Measurements from ENCODE around the gene PITPNM1. TPM values are rescaled to one million over a fixed set of nuclear protein-coding genes. Genes with fewer than 3 reads are reported as not detected.

The PITPNM1 gene
- total and polyA plus RNA-seq, 2 of the 13 experiments (the other 11 are each of a cell fraction or from before 2014, with no cell fraction given) = 8.2 to 8.5 TPM

DNA sequence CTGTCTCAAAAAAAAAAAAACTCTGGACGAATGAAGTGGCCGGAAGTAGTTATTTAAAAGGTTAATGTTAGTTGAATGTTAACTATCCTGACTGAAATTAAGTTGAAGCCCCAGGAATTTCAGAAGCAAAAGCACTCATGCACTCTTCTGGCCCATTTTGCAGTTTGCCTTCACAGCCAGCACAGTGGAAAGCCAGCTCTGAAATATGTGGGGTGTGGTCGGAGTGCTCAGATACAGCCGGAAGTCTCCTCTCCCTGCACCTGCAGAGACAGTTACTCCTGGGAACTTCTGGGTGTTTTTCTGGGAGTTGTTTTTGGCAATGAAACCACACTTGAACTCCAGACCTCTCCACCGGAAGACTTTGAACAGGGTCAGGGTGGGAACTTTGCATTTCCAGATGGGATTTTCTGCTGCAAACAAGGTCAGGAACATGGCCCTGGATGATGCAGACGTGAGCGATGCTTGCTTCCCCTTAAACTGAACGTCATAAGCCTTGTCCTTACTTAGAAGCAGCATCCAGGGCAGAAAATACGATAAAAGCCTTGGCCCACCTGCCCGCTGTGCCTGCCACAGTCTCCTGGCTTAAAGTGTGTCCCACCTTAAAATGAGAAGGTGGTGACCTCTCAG, 39.6 kb upstream of the PITPNM1 start (continued):
- TF ChIP-seq, protein P1, sequence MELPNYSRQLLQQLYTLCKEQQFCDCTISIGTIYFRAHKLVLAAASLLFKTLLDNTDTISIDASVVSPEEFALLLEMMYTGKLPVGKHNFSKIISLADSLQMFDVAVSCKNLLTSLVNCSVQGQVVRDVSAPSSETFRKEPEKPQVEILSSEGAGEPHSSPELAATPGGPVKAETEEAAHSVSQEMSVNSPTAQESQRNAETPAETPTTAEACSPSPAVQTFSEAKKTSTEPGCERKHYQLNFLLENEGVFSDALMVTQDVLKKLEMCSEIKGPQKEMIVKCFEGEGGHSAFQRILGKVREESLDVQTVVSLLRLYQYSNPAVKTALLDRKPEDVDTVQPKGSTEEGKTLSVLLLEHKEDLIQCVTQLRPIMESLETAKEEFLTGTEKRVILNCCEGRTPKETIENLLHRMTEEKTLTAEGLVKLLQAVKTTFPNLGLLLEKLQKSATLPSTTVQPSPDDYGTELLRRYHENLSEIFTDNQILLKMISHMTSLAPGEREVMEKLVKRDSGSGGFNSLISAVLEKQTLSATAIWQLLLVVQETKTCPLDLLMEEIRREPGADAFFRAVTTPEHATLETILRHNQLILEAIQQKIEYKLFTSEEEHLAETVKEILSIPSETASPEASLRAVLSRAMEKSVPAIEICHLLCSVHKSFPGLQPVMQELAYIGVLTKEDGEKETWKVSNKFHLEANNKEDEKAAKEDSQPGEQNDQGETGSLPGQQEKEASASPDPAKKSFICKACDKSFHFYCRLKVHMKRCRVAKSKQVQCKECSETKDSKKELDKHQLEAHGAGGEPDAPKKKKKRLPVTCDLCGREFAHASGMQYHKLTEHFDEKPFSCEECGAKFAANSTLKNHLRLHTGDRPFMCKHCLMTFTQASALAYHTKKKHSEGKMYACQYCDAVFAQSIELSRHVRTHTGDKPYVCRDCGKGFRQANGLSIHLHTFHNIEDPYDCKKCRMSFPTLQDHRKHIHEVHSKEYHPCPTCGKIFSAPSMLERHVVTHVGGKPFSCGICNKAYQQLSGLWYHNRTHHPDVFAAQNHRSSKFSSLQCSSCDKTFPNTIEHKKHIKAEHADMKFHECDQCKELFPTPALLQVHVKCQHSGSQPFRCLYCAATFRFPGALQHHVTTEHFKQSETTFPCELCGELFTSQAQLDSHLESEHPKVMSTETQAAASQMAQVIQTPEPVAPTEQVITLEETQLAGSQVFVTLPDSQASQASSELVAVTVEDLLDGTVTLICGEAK (IDR thresholded peaks at IDR 0.05) = no peak
- TF ChIP-seq, protein P1 (CRISPR knock-in tag; IDR thresholded peaks at IDR 0.05) = no peak
- TF ChIP-seq ZNF33B (CRISPR knock-in tag; IDR thresholded peaks at IDR 0.05) (no peak), HNF4A (CRISPR knock-in tag; IDR thresholded peaks at IDR 0.05) (no peak), POLR2A (IDR thresholded peaks at IDR 0.05; ENCODE audit: insufficient read depth in 1 of 2, low read depth in 2 of 2, low read length in 2 of 2) (no peak), RARA (CRISPR knock-in tag; IDR thresholded peaks at IDR 0.05) (peak; percentile 24; the same call in 1 of the 2 replicates), DNMT1 (CRISPR knock-in tag; IDR thresholded peaks at IDR 0.05) (no peak), FOXK2 (IDR thresholded peaks at IDR 0.05) (no peak), GABPA (IDR thresholded peaks at IDR 0.05; ENCODE audit: low read depth, low read length) (no peak), GABPA (CRISPR knock-in tag; IDR thresholded peaks at IDR 0.05; ENCODE audit: low read depth) (0 out of 2 replicates have a peak, but pooled peaks have one; percentile 16), KMT2A (CRISPR knock-in tag; IDR thresholded peaks at IDR 0.05) (no peak)
- TF ChIP-seq, protein P2, sequence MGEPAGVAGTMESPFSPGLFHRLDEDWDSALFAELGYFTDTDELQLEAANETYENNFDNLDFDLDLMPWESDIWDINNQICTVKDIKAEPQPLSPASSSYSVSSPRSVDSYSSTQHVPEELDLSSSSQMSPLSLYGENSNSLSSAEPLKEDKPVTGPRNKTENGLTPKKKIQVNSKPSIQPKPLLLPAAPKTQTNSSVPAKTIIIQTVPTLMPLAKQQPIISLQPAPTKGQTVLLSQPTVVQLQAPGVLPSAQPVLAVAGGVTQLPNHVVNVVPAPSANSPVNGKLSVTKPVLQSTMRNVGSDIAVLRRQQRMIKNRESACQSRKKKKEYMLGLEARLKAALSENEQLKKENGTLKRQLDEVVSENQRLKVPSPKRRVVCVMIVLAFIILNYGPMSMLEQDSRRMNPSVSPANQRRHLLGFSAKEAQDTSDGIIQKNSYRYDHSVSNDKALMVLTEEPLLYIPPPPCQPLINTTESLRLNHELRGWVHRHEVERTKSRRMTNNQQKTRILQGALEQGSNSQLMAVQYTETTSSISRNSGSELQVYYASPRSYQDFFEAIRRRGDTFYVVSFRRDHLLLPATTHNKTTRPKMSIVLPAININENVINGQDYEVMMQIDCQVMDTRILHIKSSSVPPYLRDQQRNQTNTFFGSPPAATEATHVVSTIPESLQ (CRISPR knock-in tag; conservative IDR thresholded peaks at IDR 0.05) = no peak
- TF ChIP-seq, protein P3, sequence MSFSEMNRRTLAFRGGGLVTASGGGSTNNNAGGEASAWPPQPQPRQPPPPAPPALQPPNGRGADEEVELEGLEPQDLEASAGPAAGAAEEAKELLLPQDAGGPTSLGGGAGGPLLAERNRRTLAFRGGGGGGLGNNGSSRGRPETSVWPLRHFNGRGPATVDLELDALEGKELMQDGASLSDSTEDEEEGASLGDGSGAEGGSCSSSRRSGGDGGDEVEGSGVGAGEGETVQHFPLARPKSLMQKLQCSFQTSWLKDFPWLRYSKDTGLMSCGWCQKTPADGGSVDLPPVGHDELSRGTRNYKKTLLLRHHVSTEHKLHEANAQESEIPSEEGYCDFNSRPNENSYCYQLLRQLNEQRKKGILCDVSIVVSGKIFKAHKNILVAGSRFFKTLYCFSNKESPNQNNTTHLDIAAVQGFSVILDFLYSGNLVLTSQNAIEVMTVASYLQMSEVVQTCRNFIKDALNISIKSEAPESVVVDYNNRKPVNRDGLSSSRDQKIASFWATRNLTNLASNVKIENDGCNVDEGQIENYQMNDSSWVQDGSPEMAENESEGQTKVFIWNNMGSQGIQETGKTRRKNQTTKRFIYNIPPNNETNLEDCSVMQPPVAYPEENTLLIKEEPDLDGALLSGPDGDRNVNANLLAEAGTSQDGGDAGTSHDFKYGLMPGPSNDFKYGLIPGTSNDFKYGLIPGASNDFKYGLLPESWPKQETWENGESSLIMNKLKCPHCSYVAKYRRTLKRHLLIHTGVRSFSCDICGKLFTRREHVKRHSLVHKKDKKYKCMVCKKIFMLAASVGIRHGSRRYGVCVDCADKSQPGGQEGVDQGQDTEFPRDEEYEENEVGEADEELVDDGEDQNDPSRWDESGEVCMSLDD (CRISPR knock-in tag; IDR thresholded peaks at IDR 0.05; ENCODE audit: borderline replicate concordance) = no peak
- TF ChIP-seq, protein P4, sequence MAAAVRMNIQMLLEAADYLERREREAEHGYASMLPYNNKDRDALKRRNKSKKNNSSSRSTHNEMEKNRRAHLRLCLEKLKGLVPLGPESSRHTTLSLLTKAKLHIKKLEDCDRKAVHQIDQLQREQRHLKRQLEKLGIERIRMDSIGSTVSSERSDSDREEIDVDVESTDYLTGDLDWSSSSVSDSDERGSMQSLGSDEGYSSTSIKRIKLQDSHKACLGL (CRISPR knock-in tag; IDR thresholded peaks at IDR 0.05) = no peak
- TF ChIP-seq, protein P5, sequence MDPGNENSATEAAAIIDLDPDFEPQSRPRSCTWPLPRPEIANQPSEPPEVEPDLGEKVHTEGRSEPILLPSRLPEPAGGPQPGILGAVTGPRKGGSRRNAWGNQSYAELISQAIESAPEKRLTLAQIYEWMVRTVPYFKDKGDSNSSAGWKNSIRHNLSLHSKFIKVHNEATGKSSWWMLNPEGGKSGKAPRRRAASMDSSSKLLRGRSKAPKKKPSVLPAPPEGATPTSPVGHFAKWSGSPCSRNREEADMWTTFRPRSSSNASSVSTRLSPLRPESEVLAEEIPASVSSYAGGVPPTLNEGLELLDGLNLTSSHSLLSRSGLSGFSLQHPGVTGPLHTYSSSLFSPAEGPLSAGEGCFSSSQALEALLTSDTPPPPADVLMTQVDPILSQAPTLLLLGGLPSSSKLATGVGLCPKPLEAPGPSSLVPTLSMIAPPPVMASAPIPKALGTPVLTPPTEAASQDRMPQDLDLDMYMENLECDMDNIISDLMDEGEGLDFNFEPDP (CRISPR knock-in tag; conservative IDR thresholded peaks at IDR 0.05) = 0 out of 2 replicates have a peak, but pooled peaks have one; percentile 59

Measured in HepG2 (cell line).